ENCODE results near the gene OR6B1. TPM values are rescaled to one million over a fixed set of nuclear protein-coding genes. Genes with fewer than 3 reads are reported as not detected.

OR6B1 gene
- total and polyA plus RNA-seq, 2 donors (not counting 1 experiment from before 2014, with no cell fraction given): not detected

GRCh38 chr7:143958781-143959180 is 41.3 kb upstream of the OR6B1 start:
- ChIA-PET CTCF (no interaction called here), POLR2A (no interaction called here)
- no peak overlapping the region for H3K4me2 ChIP-seq (replicated peaks; ENCODE audit: low read depth, low read length, poor library complexity, severe bottlenecking)
- intact Hi-C loops (cut with micrococcal nuclease): no loop called here
- Mint-ChIP-seq H3K4me3 (no peak overlapping the region), H3K27me3 (peaks cover 15% of the 10 kb centered on the region), H3K9me3 (ENCODE audit: insufficient read depth) (no peaks in the 10 kb centered on the region), H3K4me1 (no peaks in the 10 kb centered on the region), H3K27ac (no peak overlapping the region)
- no peaks in the 10 kb centered on the region for H3K4me1 ChIP-seq (ENCODE audit: control insufficient read depth in 2 of 2, insufficient read depth in 2 of 2, low read length in 2 of 2)
- no peaks in the 10 kb centered on the region for H3K27me3 ChIP-seq (replicated peaks in 1 of 4; ENCODE audit: control extremely low read depth in 1 of 4, control insufficient read depth in 3 of 4, insufficient read depth in 4 of 4, low read length in 3 of 4)
- no peaks in the 10 kb centered on the region for H3K9me3 ChIP-seq (ENCODE audit: control extremely low read depth in 1 of 3, control insufficient read depth in 2 of 3, insufficient read depth in 1 of 3, low read length in 2 of 3)
- DNase-seq (no peak), ATAC-seq (ENCODE audit: low read depth) (no peak)
- H3K27ac ChIP-seq (ENCODE audit: low read length in 2 of 2): no peak overlapping the region
- no peaks in the 10 kb centered on the region for H4K20me1 ChIP-seq (ENCODE audit: control insufficient read depth, insufficient read depth, low read length, poor library complexity, severe bottlenecking)
- H2AFZ ChIP-seq (ENCODE audit: insufficient read depth, low read depth, low read length, poor library complexity, severe bottlenecking): no peak overlapping the region
- no CpG with 5 or more reads among the region's 3 CpGs for WGBS (ENCODE audit: insufficient coverage)
- TF ChIP-seq EZH2 (IDR thresholded peaks at IDR 0.05; ENCODE audit: borderline replicate concordance, insufficient read depth, low read depth, low read length, poor library complexity, severe bottlenecking) (no peak), CTCF (IDR thresholded peaks at IDR 0.05) (no peak)
- H3K9ac ChIP-seq (ENCODE audit: low read length): no peak overlapping the region
- H3K79me2 ChIP-seq (ENCODE audit: control insufficient read depth, insufficient read depth, low read length): no peaks in the 10 kb centered on the region
- no peak overlapping the region for H3K4me3 ChIP-seq (ENCODE audit: control extremely low read depth in 1 of 5, extremely low read depth in 1 of 5, insufficient read depth in 1 of 5, low read depth in 2 of 5, low read length in 4 of 5)
- H3K36me3 ChIP-seq (replicated peaks in 1 of 2; ENCODE audit: control extremely low read depth in 1 of 2, control insufficient read depth in 1 of 2, extremely low read depth in 1 of 2, insufficient read depth in 2 of 2, low read length in 1 of 2): no peaks in the 10 kb centered on the region

- ChIA-PET CTCF (no interaction called here), POLR2A (no interaction called here)
- H3K27me3 ChIP-seq (replicated peaks in 1 of 4; ENCODE audit: control extremely low read depth in 1 of 4, control insufficient read depth in 3 of 4, insufficient read depth in 4 of 4, low read length in 3 of 4): no peaks in the 10 kb centered on the region
- H3K79me2 ChIP-seq (ENCODE audit: control insufficient read depth, insufficient read depth, low read length): no peaks in the 10 kb centered on the region
- no peak overlapping the region for H3K4me2 ChIP-seq (replicated peaks; ENCODE audit: low read depth, low read length, poor library complexity, severe bottlenecking)
- intact Hi-C loops (cut with micrococcal nuclease): no loop called here
- H3K27ac ChIP-seq (ENCODE audit: low read length in 2 of 2): no peak overlapping the region
- ATAC-seq (ENCODE audit: low read depth): no peak
- WGBS (ENCODE audit: insufficient coverage): 67% methylated on average over 1 of the region's 5 CpGs
- H3K9ac ChIP-seq (ENCODE audit: low read length): no peak overlapping the region
- TF ChIP-seq CTCF (IDR thresholded peaks at IDR 0.05) (no peak), EZH2 (IDR thresholded peaks at IDR 0.05; ENCODE audit: borderline replicate concordance, insufficient read depth, low read depth, low read length, poor library complexity, severe bottlenecking) (no peak)
- no peak overlapping the region for H3K4me3 ChIP-seq (ENCODE audit: control extremely low read depth in 1 of 5, extremely low read depth in 1 of 5, insufficient read depth in 1 of 5, low read depth in 2 of 5, low read length in 4 of 5)
- peaks cover 12% of the 10 kb centered on the region for H3K27me3 Mint-ChIP-seq
- no peaks in the 10 kb centered on the region for H3K36me3 ChIP-seq (replicated peaks in 1 of 2; ENCODE audit: control extremely low read depth in 1 of 2, control insufficient read depth in 1 of 2, extremely low read depth in 1 of 2, insufficient read depth in 2 of 2, low read length in 1 of 2)
- H3K4me1 ChIP-seq (ENCODE audit: control insufficient read depth in 2 of 2, insufficient read depth in 2 of 2, low read length in 2 of 2): no peaks in the 10 kb centered on the region
- H3K9me3 ChIP-seq (ENCODE audit: control extremely low read depth in 1 of 3, control insufficient read depth in 2 of 3, insufficient read depth in 1 of 3, low read length in 2 of 3): no peaks in the 10 kb centered on the region
- no peak for DNase-seq
- H4K20me1 ChIP-seq (ENCODE audit: control insufficient read depth, insufficient read depth, low read length, poor library complexity, severe bottlenecking): no peaks in the 10 kb centered on the region
- H3K27ac Mint-ChIP-seq: no peak overlapping the region
- H3K4me1 Mint-ChIP-seq: no peaks in the 10 kb centered on the region
- no peak overlapping the region for H3K4me3 Mint-ChIP-seq
- no peaks in the 10 kb centered on the region for H3K9me3 Mint-ChIP-seq (ENCODE audit: insufficient read depth)
- H2AFZ ChIP-seq (ENCODE audit: insufficient read depth, low read depth, low read length, poor library complexity, severe bottlenecking): no peak overlapping the region
Observed at GRCh38 chr7:143960813-143961610, 39.1 kb upstream of the OR6B1 start.
